Measurements from ENCODE around the gene NFKB1.

The NFKB1 gene

DNA sequence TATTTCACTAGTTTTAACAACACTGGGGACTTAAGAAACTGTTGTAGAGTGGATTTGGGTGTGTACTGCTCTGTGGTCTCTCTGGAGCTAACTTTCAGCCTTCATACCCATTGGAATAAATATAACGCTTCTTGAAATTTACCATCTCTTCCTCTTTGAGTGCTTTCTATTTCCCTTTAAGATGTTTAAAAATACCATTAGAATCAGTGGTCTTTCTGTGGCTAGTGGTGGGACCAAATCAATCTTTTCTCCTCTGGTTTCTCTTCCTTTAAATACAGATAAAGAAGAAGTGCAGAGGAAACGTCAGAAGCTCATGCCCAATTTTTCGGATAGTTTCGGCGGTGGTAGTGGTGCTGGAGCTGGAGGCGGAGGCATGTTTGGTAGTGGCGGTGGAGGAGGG is 92.0 kb downstream of the NFKB1 start:
- H4K20me1 ChIP-seq: peaks cover 0 to 16% (median 0%) of the 10 kb centered on the region in 11 experiments; a peak in 3 of 22 replicates
- TF ChIP-seq Cebpa-rat (IDR thresholded peaks at IDR 0.05): no peak
- H3K27ac ChIP-seq: peak overlapping the region in 4 of 11 experiments; percentile 21 to 40 (median 31); a peak in 6 of 22 replicates
- no peaks in the 10 kb centered on the region for H3K27me3 ChIP-seq
- no peak overlapping the region for H3K4me3 ChIP-seq
- peaks cover 78 to 96% (median 89%) of the 10 kb centered on the region in 11 experiments for H3K36me3 ChIP-seq
- peak overlapping the region in 6 of 11 experiments; percentile 7 to 76 (median 64); a peak in 10 of 22 replicates for H3K4me2 ChIP-seq
- peaks cover 0 to 39% (median 13%) of the 10 kb centered on the region in 10 experiments; a peak in 13 of 20 replicates for H3K4me1 ChIP-seq
- H3K9me3 ChIP-seq (replicated peaks in 1 of 11): peaks cover 20 to 39% (median 32%) of the 10 kb centered on the region in 11 experiments; a peak in 21 of 22 replicates
- no peak overlapping the region for H3K9ac ChIP-seq

DNA sequence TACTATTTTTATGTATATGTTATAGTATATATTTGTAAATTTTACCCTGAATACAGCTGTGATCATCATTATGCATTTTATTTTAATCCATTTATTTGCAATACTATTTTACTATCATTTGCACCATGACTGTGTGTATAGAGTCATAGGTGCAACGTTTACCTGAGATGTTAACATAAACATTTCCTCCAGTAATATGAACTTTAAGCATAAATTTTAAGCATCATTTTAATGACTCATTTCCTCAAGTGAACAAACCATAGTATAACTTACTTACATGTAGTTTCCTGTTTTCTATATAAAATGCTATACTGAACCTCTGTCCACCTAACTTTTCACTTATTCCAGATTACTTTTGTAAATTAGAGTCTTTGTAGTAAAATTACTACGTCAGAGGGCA is 92.8 kb downstream of the NFKB1 start:
- H3K9ac ChIP-seq: no peak overlapping the region
- H3K4me2 ChIP-seq: peak overlapping the region in 2 of 11 experiments; percentile 11 to 30; a peak in 2 of 22 replicates
- H3K27me3 ChIP-seq: no peaks in the 10 kb centered on the region
- peaks cover 0 to 48% (median 13%) of the 10 kb centered on the region in 10 experiments; a peak in 13 of 20 replicates for H3K4me1 ChIP-seq
- peaks cover 0 to 22% (median 0%) of the 10 kb centered on the region in 11 experiments; a peak in 4 of 22 replicates for H4K20me1 ChIP-seq
- peaks cover 78 to 96% (median 89%) of the 10 kb centered on the region in 11 experiments for H3K36me3 ChIP-seq
- no peak overlapping the region for H3K4me3 ChIP-seq
- TF ChIP-seq Cebpa-rat (IDR thresholded peaks at IDR 0.05): no peak
- H3K27ac ChIP-seq: no peak overlapping the region
- peaks cover 20 to 31% (median 28%) of the 10 kb centered on the region in 11 experiments; a peak in 21 of 22 replicates for H3K9me3 ChIP-seq (replicated peaks in 1 of 11)

DNA sequence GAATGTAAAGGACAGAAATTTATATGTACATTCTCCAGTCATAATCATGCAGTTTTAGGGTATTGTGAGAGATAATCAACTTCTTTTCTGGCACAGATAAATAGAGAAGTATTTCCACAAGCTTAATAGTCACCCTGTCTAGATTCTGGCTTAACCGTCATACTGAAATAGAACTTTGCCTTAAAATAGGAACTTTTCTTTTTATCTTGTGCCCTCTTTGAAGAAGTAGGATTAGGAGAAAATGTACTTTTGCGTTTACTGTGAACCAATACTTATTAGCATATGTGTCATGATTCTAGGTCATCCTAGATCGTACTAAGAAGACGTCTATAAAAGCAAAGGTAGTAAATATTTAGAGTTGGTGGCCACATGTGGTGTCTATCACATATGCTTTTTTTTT is 95.4 kb downstream of the NFKB1 start:
- peaks cover 0 to 48% (median 13%) of the 10 kb centered on the region in 10 experiments; a peak in 13 of 20 replicates for H3K4me1 ChIP-seq
- H4K20me1 ChIP-seq: peaks cover 0 to 22% (median 0%) of the 10 kb centered on the region in 11 experiments; a peak in 4 of 22 replicates
- no peak overlapping the region for H3K4me2 ChIP-seq
- no peaks in the 10 kb centered on the region for H3K27me3 ChIP-seq
- peaks cover 78 to 96% (median 89%) of the 10 kb centered on the region in 11 experiments for H3K36me3 ChIP-seq
- H3K4me3 ChIP-seq: no peak overlapping the region
- H3K9me3 ChIP-seq (replicated peaks in 1 of 11): peaks cover 0 to 7% (median 3%) of the 10 kb centered on the region in 11 experiments; a peak in 19 of 22 replicates
- TF ChIP-seq Cebpa-rat (IDR thresholded peaks at IDR 0.05): no peak
- H3K27ac ChIP-seq: no peak overlapping the region
- no peak overlapping the region for H3K9ac ChIP-seq

DNA sequence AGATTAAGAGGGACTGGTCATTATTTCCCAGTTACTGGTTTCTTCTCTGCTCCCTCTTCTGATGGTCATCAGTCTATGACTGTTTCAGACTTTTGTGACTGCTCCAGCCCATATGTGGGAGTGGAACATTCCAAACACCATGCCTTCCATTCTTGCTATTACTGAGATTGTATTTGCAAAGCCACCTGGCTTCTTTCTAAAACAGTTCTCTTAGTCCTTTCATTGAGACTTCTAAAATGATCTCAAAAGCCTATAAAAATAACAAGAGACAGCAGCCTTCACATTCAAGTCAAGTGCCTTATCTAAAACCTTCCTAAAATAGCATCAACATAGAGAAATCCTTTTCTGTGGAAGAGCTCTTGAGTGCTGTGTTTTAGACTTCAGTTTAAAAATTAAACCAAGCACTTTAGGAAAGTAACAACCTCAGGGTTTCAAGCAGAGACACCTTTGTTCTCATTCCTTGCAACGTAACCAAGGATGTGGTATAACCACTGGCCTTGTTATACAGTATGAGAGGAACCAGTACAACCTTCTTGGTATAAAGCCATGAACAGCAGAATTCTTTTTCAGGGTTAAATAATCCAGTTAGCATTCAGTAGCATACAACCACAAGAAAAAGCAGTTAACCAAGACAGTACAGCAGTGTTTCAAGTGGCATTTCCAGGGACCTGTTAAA is 97.1 kb downstream of the NFKB1 start:
- H3K36me3 ChIP-seq: peaks cover 89 to 96% (median 95%) of the 10 kb centered on the region in 11 experiments
- no peaks in the 10 kb centered on the region for H3K9me3 ChIP-seq (replicated peaks in 1 of 11)
- H3K4me3 ChIP-seq: no peak overlapping the region
- H3K27ac ChIP-seq: peak overlapping the region in 2 of 11 experiments; percentile 14 to 34; a peak in 1 of 22 replicates
- H3K9ac ChIP-seq: no peak overlapping the region
- peak overlapping the region in 3 of 11 experiments; percentile 25 to 46 (median 30); a peak in 5 of 22 replicates for H3K4me2 ChIP-seq
- no peaks in the 10 kb centered on the region for H3K27me3 ChIP-seq
- peaks cover 0 to 15% (median 0%) of the 10 kb centered on the region in 11 experiments; a peak in 4 of 22 replicates for H4K20me1 ChIP-seq
- no peak for TF ChIP-seq Cebpa-rat (IDR thresholded peaks at IDR 0.05)
- peaks cover 0 to 31% (median 1%) of the 10 kb centered on the region in 10 experiments; a peak in 8 of 20 replicates for H3K4me1 ChIP-seq

DNA sequence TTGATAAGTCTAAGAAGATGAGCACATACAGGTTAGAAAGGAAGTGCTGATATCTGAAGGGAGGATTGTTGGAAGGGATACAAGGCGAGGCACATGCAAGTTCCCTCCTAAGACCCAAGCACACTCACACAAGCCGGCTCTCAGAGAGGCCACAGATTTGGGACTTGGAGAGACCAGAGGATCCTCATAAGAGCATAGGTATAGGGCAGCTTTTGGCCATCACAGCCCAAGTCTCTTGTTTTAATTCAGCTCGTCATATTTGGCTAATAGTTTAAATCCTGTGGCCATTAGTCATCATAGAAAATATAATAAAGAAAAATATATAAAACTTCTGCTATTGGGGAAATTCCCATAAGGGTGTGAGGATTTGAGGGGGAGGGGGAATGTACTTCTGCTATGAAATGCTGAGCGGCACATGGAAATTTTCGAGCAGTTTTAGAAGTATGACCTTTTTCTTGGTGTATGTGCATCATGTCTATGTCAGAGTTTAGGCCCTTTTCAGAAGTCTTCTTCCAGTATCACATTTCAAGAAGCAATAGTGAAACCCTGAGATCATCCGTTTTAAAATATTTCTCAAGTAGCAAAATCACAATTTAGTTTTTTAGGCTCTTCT is 97.7 kb downstream of the NFKB1 start:
- Histone ChIP-seq H3K4me1 (peaks cover 0 to 27% (median 0%) of the 10 kb centered on the region in 10 experiments; a peak in 7 of 20 replicates), H3K36me3 (peaks cover 95 to 100% (median 99%) of the 10 kb centered on the region in 11 experiments), H3K27me3 (no peaks in the 10 kb centered on the region), H3K9me3 (replicated peaks in 1 of 11) (no peaks in the 10 kb centered on the region), H4K20me1 (peaks cover 0 to 15% (median 0%) of the 10 kb centered on the region in 11 experiments; a peak in 3 of 22 replicates), H3K27ac (peak overlapping the region in 2 of 11 experiments; percentile 14 to 34; a peak in 1 of 22 replicates), H3K4me3 (no peak overlapping the region), H3K9ac (no peak overlapping the region), H3K4me2 (peak overlapping the region in 3 of 11 experiments; percentile 25 to 46 (median 30); a peak in 5 of 22 replicates)
- TF ChIP-seq Cebpa-rat (IDR thresholded peaks at IDR 0.05): no peak

DNA sequence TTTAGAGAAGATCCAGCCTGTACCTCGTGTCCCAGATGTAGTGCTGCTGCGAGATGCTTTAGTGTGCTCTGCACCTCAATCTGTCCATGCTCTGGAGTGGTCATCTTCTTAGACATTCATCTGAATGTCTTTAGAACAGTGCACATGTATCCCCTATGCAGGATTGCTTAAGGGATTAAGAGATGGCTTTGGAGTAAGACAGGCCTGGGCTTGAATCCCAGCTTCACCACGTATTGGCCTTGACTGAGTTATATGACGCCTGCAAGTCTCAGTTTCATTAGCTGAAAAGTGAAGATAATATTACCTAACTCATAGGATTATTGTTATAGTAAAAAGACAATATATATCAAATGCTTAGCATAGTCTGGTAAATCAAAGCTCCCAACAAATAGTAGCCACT is 98.3 kb downstream of the NFKB1 start:
- Histone ChIP-seq H3K4me1 (peaks cover 0 to 23% (median 0%) of the 10 kb centered on the region in 10 experiments; a peak in 7 of 20 replicates), H3K36me3 (peaks cover 97 to 100% (median 99%) of the 10 kb centered on the region in 11 experiments), H3K27me3 (no peaks in the 10 kb centered on the region), H3K27ac (no peak overlapping the region), H4K20me1 (peaks cover 0 to 12% (median 0%) of the 10 kb centered on the region in 11 experiments; a peak in 3 of 22 replicates), H3K9ac (no peak overlapping the region), H3K4me2 (no peak overlapping the region), H3K4me3 (no peak overlapping the region), H3K9me3 (replicated peaks in 1 of 11) (no peaks in the 10 kb centered on the region)
- TF ChIP-seq Cebpa-rat (IDR thresholded peaks at IDR 0.05): no peak

DNA sequence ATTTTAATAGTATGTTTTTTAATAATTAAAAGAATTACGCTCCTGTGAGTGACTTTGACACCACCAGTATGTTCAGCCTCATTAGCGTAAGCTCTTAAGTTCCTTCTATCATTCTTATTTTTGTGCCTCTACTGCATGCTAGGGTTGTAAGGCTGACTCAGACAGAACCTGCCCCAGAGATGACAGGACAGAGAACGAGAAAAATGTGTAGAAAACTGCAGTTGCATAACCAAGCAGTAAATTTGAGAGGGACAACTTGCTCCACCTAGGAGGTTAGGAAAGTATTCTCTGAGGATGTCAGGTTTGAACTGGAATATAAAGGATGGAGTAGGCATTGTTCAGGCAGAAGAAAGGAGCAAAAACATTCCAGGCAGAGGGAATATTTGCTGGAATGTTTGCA is 98.7 kb downstream of the NFKB1 start:
- H3K9ac ChIP-seq: no peak overlapping the region
- no peak for TF ChIP-seq Cebpa-rat (IDR thresholded peaks at IDR 0.05)
- H3K4me1 ChIP-seq: peaks cover 0 to 23% (median 0%) of the 10 kb centered on the region in 10 experiments; a peak in 6 of 20 replicates
- H3K9me3 ChIP-seq (replicated peaks in 1 of 11): no peaks in the 10 kb centered on the region
- peaks cover 97 to 100% (median 99%) of the 10 kb centered on the region in 11 experiments for H3K36me3 ChIP-seq
- no peaks in the 10 kb centered on the region for H3K27me3 ChIP-seq
- H3K27ac ChIP-seq: no peak overlapping the region
- H3K4me2 ChIP-seq: no peak overlapping the region
- no peak overlapping the region for H3K4me3 ChIP-seq
- H4K20me1 ChIP-seq: peaks cover 0 to 9% (median 0%) of the 10 kb centered on the region in 11 experiments; a peak in 2 of 22 replicates

DNA sequence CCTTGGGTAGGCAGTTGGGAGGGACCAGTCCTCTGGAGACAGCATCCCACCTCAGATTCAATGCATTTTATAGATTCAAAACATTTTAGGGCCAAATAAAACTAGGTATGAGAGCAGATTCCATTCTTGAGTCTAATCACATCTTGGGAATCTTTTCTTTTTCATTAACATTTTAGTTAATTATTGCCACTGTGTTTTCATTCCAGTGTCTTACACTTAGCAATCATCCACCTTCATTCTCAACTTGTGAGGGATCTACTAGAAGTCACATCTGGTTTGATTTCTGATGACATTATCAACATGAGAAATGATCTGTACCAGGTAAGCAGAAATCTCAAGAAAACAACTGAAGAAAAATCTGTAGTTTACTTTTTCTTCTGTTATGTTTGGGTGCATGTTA is 99.5 kb downstream of the NFKB1 start:
- H3K4me1 ChIP-seq: peaks cover 0 to 23% (median 0%) of the 10 kb centered on the region in 10 experiments; a peak in 6 of 20 replicates
- no peak overlapping the region for H3K4me3 ChIP-seq
- H3K36me3 ChIP-seq: peaks cover 98 to 100% (median 100%) of the 10 kb centered on the region in 11 experiments
- no peak overlapping the region for H3K4me2 ChIP-seq
- H3K27me3 ChIP-seq: no peaks in the 10 kb centered on the region
- no peak overlapping the region for H3K9ac ChIP-seq
- H4K20me1 ChIP-seq: peaks cover 0 to 9% (median 0%) of the 10 kb centered on the region in 11 experiments; a peak in 2 of 22 replicates
- H3K9me3 ChIP-seq (replicated peaks in 1 of 11): no peaks in the 10 kb centered on the region
- TF ChIP-seq Cebpa-rat (IDR thresholded peaks at IDR 0.05): no peak
- H3K27ac ChIP-seq: no peak overlapping the region

Data from BLaER1 treated with 17β-estradiol and CSF1 and Interleukin-3, amounts not matched to agents 10 nM and 100 nM (cell line).